Lower lobe of right lung (tissue), 2 donors: ENCODE results near the gene DENND5A. TPM values are rescaled to one million over a fixed set of nuclear protein-coding genes. Genes with fewer than 3 reads are reported as not detected.
"Not testable (repeated sequence)": the region's sequence is repeated elsewhere in the genome, so short reads cannot be mapped to it uniquely, and the experiment has no call there.

Experiments used
- ATAC-seq, 2 donors: fragments of 200-7000 bp; cut with Tn5 transposase; one replicate each; pipeline ENCODE4 v1.9.1; 2020 to 2022; ENCODE audit warnings: mild to moderate bottlenecking in 2 of 2, moderate library complexity in 2 of 2
- DNase-seq: peaks from one replicate; pipeline ENCODE4 v3.0.0-alpha.2; 2020
- H3K27ac ChIP-seq: fragments of 200-600 bp; one replicate; pipeline ENCODE4 v1.8.0; 2022
- H3K27me3 ChIP-seq: fragments of 200-600 bp; one replicate; pipeline ENCODE4 v1.8.0; 2022; ENCODE audit warnings: low read depth
- H3K36me3 ChIP-seq: fragments of 200-600 bp; one replicate; pipeline ENCODE4 v1.8.0; 2022; ENCODE audit warnings: mild to moderate bottlenecking
- H3K4me1 ChIP-seq: fragments of 200-600 bp; one replicate; pipeline ENCODE4 v1.8.0; 2022
- H3K4me3 ChIP-seq: fragments of 200-600 bp; one replicate; pipeline ENCODE4 v1.8.0; 2022; ENCODE audit warnings: mild to moderate bottlenecking
- H3K9me3 ChIP-seq: fragments of 200-600 bp; one replicate; pipeline ENCODE4 v1.8.0; 2022
- intact Hi-C: fragments of 100-400 bp; cut with DNase I; formaldehyde crosslinking; loops from one replicate; pipeline ENCODE4 v1.11.0; 2022
- total RNA-seq: library from RNA; stranded (reverse); fragmentation: NEBNext Ultra II Directional; extraction: Animal tissue kit (Norgen Biotek cat#: 25700); gene quantifications from one replicate; pipeline ENCODE4 v1.2.1, GENCODE V29; 2021
- TF ChIP-seq, protein P1 (sequence below): fragments of 200-600 bp; IDR thresholded peaks from one replicate; pipeline ENCODE4 v1.8.0; 2022; ENCODE audit warnings: antibody characterized with exemption, mild to moderate bottlenecking
- donor health status: DM: no; HTN: yes; CAD: no; lungs with severe emphysema.

Gene DENND5A
- total RNA-seq, 1 donor from 2014 or later: 97.5 TPM

DNA sequence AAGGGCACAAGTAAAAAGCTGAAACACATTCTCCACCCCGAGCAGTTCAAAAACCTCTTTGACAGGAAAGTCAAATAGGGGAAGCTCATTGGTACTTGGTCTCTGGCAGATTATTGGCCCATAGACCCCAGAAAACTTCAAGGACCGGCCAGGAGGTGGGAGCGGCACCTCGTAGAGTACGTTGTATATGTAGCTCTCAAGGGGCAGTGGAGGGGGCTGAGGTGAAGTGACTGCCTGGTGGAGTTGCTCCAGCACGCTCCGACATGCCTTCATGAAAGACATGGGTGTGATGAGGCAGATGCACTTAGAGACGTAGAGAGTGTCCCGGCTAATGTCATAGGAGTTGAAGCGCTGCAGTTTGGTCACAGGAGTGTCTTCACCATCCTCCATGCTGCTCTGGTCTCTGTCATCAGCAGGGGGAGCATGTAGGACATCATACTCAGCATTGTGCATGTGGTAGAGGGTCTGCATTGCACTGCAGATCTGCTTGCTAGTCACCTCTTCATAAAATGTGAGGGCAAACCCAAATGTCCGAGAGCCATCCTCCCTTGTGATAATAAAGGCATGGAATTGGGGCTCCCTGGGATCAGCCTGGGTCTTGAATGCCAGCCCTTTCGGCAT lies 61.3 kb downstream of the DENND5A start:
- H3K4me3 ChIP-seq: no peak overlapping the region
- peaks cover 28% of the 10 kb centered on the region for H3K36me3 ChIP-seq
- DNase-seq: no peak
- H3K9me3 ChIP-seq: no peaks in the 10 kb centered on the region
- no peak for ATAC-seq
- peaks cover 3% of the 10 kb centered on the region for H3K4me1 ChIP-seq
- H3K27ac ChIP-seq: no peak overlapping the region
- H3K27me3 ChIP-seq: no peaks in the 10 kb centered on the region
- TF ChIP-seq, protein P1, sequence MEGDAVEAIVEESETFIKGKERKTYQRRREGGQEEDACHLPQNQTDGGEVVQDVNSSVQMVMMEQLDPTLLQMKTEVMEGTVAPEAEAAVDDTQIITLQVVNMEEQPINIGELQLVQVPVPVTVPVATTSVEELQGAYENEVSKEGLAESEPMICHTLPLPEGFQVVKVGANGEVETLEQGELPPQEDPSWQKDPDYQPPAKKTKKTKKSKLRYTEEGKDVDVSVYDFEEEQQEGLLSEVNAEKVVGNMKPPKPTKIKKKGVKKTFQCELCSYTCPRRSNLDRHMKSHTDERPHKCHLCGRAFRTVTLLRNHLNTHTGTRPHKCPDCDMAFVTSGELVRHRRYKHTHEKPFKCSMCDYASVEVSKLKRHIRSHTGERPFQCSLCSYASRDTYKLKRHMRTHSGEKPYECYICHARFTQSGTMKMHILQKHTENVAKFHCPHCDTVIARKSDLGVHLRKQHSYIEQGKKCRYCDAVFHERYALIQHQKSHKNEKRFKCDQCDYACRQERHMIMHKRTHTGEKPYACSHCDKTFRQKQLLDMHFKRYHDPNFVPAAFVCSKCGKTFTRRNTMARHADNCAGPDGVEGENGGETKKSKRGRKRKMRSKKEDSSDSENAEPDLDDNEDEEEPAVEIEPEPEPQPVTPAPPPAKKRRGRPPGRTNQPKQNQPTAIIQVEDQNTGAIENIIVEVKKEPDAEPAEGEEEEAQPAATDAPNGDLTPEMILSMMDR: no peak
- intact Hi-C loops: no loop called here

DNA sequence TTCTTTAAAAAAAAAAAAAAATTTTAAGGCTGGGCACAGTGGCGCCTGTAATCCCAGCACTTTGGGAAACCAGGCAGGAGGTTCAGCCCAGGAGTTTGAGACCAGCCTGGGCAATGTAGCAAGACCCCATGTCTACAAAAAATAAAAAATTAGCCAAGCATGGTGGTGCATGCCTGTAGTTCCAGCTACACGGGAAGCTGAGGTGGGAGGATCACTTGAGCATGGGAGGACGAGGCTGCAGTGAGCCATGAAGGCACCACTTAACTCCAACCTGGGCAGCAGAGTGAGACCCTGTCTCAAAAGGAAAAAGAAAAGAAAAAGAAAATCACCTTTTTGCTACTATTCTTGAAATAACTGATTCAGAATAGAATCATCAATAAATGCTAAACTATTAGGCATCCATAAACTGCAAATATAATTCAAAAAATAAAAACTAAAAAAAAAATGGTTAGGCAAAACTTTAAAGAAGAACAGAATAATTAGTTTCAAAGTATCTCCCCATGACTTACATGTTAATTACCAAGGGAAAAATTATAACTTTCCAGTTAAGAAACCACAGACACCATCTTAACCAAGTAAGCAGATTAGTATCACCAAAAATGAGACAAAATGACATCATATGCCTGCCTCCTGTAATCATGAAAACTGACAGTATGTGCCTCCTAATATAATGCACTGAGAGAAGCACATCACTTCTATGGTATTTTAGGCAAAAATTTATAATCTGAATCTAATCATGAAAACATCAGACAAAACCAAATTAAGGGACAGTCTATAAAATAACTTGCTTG lies 63.6 kb downstream of the DENND5A start:
- H3K9me3 ChIP-seq: no peaks in the 10 kb centered on the region
- intact Hi-C loops: no loop called here
- no peak overlapping the region for H3K27ac ChIP-seq
- H3K36me3 ChIP-seq: peaks cover 28% of the 10 kb centered on the region
- H3K27me3 ChIP-seq: no peaks in the 10 kb centered on the region
- DNase-seq: no peak
- H3K4me3 ChIP-seq: no peak overlapping the region
- TF ChIP-seq, protein P1: no peak
- no peak for ATAC-seq
- H3K4me1 ChIP-seq: no peaks in the 10 kb centered on the region

DNA sequence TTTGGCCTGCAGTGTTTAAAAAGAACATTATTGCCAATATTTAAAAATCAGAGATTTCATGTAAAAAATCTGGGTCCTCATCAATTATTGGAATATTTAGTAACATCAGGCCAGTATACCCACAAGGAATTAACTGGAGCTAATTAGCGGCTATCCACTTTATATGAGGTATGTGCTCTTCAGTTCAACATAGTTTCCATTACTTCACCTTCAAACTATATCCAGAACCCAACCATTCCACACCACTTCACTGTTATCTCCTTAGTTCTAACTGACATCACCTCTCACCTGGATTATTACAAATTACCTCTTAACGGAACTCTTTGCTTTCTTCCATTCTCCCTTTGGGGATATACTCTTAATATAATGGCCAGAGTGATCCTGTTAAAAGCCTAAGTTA lies 64.7 kb downstream of the DENND5A start:
- H3K4me3 ChIP-seq: no peak overlapping the region
- intact Hi-C loops: no loop called here
- TF ChIP-seq, protein P1: no peak
- H3K27ac ChIP-seq: no peak overlapping the region
- H3K27me3 ChIP-seq: no peaks in the 10 kb centered on the region
- peaks cover 20% of the 10 kb centered on the region for H3K36me3 ChIP-seq
- ATAC-seq (no peak), DNase-seq (no peak)
- H3K9me3 ChIP-seq: no peaks in the 10 kb centered on the region
- H3K4me1 ChIP-seq: no peaks in the 10 kb centered on the region

DNA sequence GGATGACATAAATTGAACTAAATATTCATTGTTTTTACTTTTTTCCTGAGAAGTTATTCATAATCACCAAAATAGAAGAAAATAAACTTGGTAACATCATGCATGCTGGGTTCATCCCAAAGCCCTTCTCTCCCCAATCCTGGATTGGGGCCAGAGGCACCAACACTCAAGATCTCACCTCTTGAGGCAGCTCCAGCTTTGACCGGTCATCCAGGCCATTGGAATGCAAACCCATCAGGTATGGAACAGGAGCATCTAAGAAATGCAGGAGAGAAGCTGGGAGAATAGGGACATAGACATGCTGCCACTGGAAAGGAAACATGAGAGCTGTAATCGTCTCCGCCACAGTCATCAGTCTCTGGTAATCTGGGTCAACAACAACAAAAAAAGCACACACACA lies 71.8 kb downstream of the DENND5A start:
- no peaks in the 10 kb centered on the region for H3K4me1 ChIP-seq
- H3K27ac ChIP-seq: no peak overlapping the region
- H3K9me3 ChIP-seq: no peaks in the 10 kb centered on the region
- DNase-seq (no peak), ATAC-seq (no peak)
- no peak overlapping the region for H3K4me3 ChIP-seq
- TF ChIP-seq, protein P1: no peak
- peaks cover 40% of the 10 kb centered on the region for H3K36me3 ChIP-seq
- intact Hi-C loops: no loop called here
- H3K27me3 ChIP-seq: no peaks in the 10 kb centered on the region

DNA sequence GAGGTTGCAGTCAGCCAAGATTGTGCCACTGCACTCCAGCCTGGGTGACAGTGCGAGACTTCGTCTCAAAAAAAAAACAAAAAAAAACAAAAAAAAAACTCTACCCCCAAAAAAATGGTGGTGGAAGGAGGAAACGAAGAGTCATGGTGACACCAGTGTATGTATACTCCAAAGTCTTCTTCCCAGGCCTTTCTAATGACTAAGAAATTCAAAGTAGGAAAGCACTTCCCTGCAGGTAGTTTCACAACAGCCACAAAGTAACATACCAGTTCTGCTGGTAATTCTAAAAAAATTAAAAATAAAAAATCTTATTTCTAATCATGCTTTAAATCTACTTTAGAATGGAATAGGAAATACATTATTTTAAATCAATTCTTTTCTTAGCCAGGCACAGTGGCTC lies 72.6 kb downstream of the DENND5A start:
- no peak for DNase-seq
- TF ChIP-seq, protein P1: no peak
- Histone ChIP-seq H3K4me3 (no peak overlapping the region), H3K9me3 (no peaks in the 10 kb centered on the region), H3K27ac (no peak overlapping the region), H3K27me3 (no peaks in the 10 kb centered on the region), H3K4me1 (no peaks in the 10 kb centered on the region), H3K36me3 (peaks cover 40% of the 10 kb centered on the region)
- intact Hi-C loops: no loop called here
- ATAC-seq: no peak

DNA sequence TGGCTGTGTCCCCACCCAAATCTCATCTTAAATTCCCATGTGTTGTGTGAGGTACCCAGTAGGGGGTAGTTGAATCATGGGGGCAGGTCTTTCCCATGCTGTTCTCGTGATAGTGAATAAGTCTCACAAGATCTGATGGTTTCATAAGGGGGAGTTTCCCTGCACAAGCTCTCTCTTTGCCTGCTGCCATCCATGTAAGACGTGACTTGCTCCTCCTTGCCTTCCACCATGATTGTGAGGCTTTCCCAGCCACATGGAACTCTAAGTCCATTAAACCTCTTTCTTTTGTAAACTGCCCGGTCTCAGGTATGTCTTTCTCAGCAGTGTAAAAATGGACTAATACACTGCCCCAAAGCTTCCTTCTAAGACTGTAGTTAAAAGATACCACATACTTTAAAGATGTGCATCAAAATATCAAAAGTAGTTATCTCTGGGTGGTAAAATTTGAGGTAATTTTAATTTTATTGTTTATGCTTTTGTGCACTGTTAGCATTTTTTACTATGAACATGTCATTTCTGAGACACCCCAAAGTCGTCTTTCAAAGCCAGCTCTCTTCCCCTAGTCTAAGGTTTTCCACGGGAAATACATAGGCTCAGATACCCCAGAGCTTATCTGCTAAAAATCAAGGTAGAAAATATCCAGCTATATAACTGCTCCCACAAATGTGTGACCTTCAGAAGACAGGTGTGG lies 74.7 kb downstream of the DENND5A start:
- H3K4me3 ChIP-seq, intact Hi-C loops: not testable (repeated sequence)
- peaks cover 40% of the 10 kb centered on the region for H3K36me3 ChIP-seq

DNA sequence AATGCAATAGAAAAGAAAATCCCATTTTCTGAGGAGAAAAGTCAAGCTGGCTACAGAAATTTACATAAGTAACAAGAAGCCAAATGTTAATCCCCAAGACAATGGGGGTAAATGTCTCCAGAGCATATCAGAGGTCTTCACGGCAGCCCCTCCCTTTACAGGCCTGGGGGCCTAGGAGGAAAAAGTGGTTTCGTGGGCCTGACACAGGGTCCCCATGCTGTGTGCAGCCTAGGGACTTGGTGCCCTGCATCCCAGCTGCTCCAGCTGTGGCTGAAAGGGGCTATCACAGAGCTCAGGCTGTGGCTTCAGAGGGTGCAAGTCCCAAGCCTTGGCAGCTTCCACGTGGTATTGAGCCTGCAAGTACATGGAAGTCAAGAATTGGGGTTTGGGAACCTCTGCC lies 76.3 kb downstream of the DENND5A start:
- H3K36me3 ChIP-seq: peaks cover 40% of the 10 kb centered on the region
- H3K9me3 ChIP-seq, intact Hi-C loops, H3K4me1 ChIP-seq, H3K27ac ChIP-seq, DNase-seq, H3K27me3 ChIP-seq, H3K4me3 ChIP-seq, ATAC-seq: not testable (repeated sequence)

More for the DNA sequence above, 74.7 kb downstream of the DENND5A start:
- H3K9me3 ChIP-seq, H3K4me1 ChIP-seq, ATAC-seq, DNase-seq, H3K27me3 ChIP-seq, H3K27ac ChIP-seq: not testable (repeated sequence)
